Measurements from ENCODE around the gene ITPR2.

DNA sequence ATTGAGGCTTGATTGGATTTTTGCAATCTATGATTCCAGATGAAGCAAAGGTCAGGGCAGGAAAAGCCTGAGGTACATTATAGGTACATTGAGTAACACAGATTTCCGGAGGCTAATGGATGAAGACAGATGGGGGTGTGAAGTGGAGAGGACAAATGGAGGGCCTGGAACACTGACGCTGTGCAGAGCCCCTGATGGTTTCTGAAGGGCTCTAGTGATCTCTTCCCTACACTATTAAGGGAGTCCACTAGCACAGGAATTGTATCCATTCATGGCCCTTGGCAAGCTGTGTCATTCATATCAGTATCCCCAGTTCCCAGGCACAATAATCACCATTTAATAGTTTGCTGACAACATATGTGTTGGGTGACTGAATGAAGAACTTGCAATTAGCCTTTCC is 284.8 kb downstream of the ITPR2 start:
- TF ChIP-seq, protein P1, sequence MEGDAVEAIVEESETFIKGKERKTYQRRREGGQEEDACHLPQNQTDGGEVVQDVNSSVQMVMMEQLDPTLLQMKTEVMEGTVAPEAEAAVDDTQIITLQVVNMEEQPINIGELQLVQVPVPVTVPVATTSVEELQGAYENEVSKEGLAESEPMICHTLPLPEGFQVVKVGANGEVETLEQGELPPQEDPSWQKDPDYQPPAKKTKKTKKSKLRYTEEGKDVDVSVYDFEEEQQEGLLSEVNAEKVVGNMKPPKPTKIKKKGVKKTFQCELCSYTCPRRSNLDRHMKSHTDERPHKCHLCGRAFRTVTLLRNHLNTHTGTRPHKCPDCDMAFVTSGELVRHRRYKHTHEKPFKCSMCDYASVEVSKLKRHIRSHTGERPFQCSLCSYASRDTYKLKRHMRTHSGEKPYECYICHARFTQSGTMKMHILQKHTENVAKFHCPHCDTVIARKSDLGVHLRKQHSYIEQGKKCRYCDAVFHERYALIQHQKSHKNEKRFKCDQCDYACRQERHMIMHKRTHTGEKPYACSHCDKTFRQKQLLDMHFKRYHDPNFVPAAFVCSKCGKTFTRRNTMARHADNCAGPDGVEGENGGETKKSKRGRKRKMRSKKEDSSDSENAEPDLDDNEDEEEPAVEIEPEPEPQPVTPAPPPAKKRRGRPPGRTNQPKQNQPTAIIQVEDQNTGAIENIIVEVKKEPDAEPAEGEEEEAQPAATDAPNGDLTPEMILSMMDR (conservative IDR thresholded peaks at IDR 0.05; ENCODE audit: low read depth, low read length) = no peak
- no peak for TF ChIP-seq EZH2 (IDR thresholded peaks at IDR 0.05; ENCODE audit: low read length, unreplicated experiment)

Measured in PC-3 (cell line).